Muscle layer of duodenum (tissue), 2 donors: Measurements from ENCODE around the gene ENKD1.

ENCODE experiments used
- H3K27ac ChIP-seq: one replicate; pipeline ENCODE4 v1.7.0; 2013; ENCODE audit warnings: mild to moderate bottlenecking, low read length
- H3K27me3 ChIP-seq: one replicate; pipeline ENCODE4 v1.7.0; 2013; ENCODE audit warnings: low read depth, mild to moderate bottlenecking, control low read depth, low read length
- H3K36me3 ChIP-seq, 2 donors: one replicate each; pipeline ENCODE4 v1.7.0; 2013; ENCODE audit warnings: low read length in 2 of 2, control low read depth in 1 of 2, mild to moderate bottlenecking in 1 of 2; ENCODE audit not compliant: insufficient read depth in 2 of 2, control insufficient read depth in 1 of 2
- H3K4me1 ChIP-seq, 2 donors: one replicate each; pipeline ENCODE4 v1.7.0; 2013; ENCODE audit warnings: low read length in 2 of 2, mild to moderate bottlenecking in 2 of 2, control low read depth in 1 of 2, moderate library complexity in 1 of 2; ENCODE audit not compliant: insufficient read depth in 2 of 2, control insufficient read depth in 1 of 2
- H3K4me3 ChIP-seq, 2 donors: one replicate each; pipeline ENCODE4 v1.7.0; 2013; ENCODE audit warnings: low read length in 2 of 2, low read depth in 1 of 2, mild to moderate bottlenecking in 1 of 2
- H3K9me3 ChIP-seq, 2 donors: one replicate each; pipeline ENCODE4 v1.7.0; 2013; ENCODE audit warnings: low read length in 2 of 2, control low read depth in 1 of 2, mild to moderate bottlenecking in 1 of 2; ENCODE audit not compliant: control insufficient read depth in 1 of 2
- donor health status: healthy.

Gene ENKD1

GRCh38 chr16:67677712-67678111 lies 11.2 kb upstream of the ENKD1 start:
- Histone ChIP-seq H3K4me3 (no peak overlapping the region), H3K27ac (no peak overlapping the region), H3K9me3 (no peaks in the 10 kb centered on the region), H3K36me3 (no peaks in the 10 kb centered on the region), H3K27me3 (no peaks in the 10 kb centered on the region), H3K4me1 (peaks cover 9 to 11% of the 10 kb centered on the region in 2 donors)

DNA sequence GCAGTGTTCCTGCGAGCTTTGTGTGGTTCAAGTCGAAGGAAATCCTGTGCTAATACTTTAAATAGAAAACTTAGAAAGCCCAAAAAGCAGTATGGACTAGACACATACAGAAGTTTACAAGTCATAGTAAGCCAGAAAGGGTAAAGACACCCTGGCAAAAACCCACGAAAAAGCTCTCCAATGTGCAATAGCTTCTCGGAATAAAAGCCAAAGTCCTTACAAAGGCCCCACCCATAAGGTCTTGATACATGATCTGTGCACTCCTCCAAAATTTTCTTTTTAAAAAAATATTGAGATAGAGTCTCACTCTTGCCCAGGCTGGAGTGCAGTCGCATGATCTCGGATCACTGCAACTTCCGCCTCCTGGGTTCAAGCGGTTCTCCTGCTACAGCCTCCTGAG lies 10.4 kb upstream of the ENKD1 start:
- no peak overlapping the region for H3K27ac ChIP-seq
- H3K36me3 ChIP-seq: no peaks in the 10 kb centered on the region
- H3K9me3 ChIP-seq: no peaks in the 10 kb centered on the region
- H3K4me1 ChIP-seq: peaks cover 9 to 16% of the 10 kb centered on the region in 2 donors
- no peaks in the 10 kb centered on the region for H3K27me3 ChIP-seq
- H3K4me3 ChIP-seq: no peak overlapping the region

DNA sequence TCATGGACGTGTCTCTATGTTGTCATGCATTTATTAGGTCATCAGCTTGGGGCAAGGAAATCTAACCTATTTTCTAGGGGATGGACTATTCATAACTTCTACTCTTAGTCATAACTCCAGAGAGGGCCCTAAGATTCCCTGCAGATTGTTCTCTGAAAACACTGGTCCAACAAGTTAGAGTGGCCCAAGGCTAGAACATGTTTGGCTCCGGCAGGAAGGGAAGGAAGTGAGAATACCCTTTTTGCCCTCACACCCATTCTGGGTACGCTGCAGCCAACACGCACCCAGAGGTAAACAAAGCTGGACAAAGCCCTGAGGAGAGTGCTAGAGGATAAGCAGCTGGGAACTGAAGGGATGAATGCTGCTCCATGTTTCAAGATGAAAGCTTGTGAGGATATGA lies 10.0 kb upstream of the ENKD1 start:
- Histone ChIP-seq H3K27me3 (no peaks in the 10 kb centered on the region), H3K4me3 (no peak overlapping the region), H3K27ac (no peak overlapping the region), H3K4me1 (peaks cover 9 to 16% of the 10 kb centered on the region in 2 donors), H3K36me3 (no peaks in the 10 kb centered on the region), H3K9me3 (no peaks in the 10 kb centered on the region)

- H3K27ac ChIP-seq: no peak overlapping the region
- H3K4me1 ChIP-seq: peaks cover 9 to 16% of the 10 kb centered on the region in 2 donors
These were observed 9.4 kb upstream of the ENKD1 start for GRCh38 chr16:67675999-67676398.

GRCh38 chr16:67675579-67675935 lies 9.0 kb upstream of the ENKD1 start:
- Histone ChIP-seq H3K27me3 (no peaks in the 10 kb centered on the region), H3K9me3 (no peaks in the 10 kb centered on the region), H3K27ac (no peak overlapping the region), H3K36me3 (no peaks in the 10 kb centered on the region), H3K4me1 (peaks cover 9 to 16% of the 10 kb centered on the region in 2 donors), H3K4me3 (no peak overlapping the region)

More at GRCh38 chr16:67675999-67676398, 9.4 kb upstream of the ENKD1 start:
- Histone ChIP-seq H3K36me3 (no peaks in the 10 kb centered on the region), H3K9me3 (no peaks in the 10 kb centered on the region), H3K4me3 (no peak overlapping the region), H3K27me3 (no peaks in the 10 kb centered on the region)

GRCh38 chr16:67674851-67675578 lies 8.5 kb upstream of the ENKD1 start:
- no peak overlapping the region for H3K27ac ChIP-seq
- no peaks in the 10 kb centered on the region for H3K9me3 ChIP-seq
- no peaks in the 10 kb centered on the region for H3K36me3 ChIP-seq
- peaks cover 9 to 16% of the 10 kb centered on the region in 2 donors for H3K4me1 ChIP-seq
- no peaks in the 10 kb centered on the region for H3K27me3 ChIP-seq
- no peak overlapping the region for H3K4me3 ChIP-seq

DNA sequence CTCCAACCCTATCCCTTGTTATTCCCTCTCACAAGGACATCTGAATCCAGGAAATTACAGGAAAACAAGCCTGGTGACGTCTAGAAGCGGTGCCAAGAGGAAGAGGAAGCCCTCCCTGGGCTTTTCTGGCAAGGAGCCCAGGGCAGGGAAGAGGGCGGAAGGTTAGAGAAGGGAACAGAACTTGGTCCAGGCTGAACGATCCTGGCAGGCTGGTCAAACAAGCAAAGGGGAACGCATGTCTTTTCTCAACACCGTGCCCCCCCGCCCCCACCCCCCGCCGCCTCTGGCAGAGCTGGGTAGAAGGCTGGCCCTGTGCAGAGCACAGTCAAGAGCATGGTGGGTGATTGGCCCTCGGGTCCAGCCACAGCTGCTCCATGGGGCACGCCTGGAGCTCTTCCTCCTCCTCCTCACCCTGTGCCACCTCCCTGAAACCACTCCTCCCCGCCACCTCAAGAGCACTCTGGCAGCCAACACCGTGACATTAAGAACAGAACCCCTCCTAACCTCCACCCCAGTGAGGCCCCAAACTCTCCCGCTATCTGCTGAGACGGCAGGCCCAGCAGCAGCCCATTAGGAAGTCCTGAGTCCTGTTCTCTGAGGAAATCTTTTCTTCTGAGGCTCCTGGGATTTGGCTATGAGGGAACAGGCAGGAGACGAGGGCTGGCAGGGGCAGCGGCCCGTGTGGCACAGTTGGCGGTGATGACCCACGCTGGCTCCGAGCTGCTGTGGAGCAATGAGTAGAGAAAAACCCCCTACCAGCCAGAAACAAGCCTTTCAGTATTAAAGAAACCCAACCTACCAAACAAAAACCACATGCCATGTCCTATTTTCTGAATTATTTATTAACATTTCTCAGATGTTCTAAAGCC lies 7.4 kb upstream of the ENKD1 start:
- Histone ChIP-seq H3K4me1 (peaks cover 9 to 16% of the 10 kb centered on the region in 2 donors), H3K27me3 (no peaks in the 10 kb centered on the region), H3K9me3 (no peaks in the 10 kb centered on the region), H3K4me3 (no peak overlapping the region), H3K36me3 (no peaks in the 10 kb centered on the region), H3K27ac (peak overlapping the region; percentile 75)

- Histone ChIP-seq H3K4me1 (peaks cover 9 to 15% of the 10 kb centered on the region in 2 donors), H3K27me3 (no peaks in the 10 kb centered on the region), H3K4me3 (no peak overlapping the region), H3K27ac (peak overlapping the region; percentile 75), H3K9me3 (no peaks in the 10 kb centered on the region), H3K36me3 (no peaks in the 10 kb centered on the region)
These were observed 6.5 kb upstream of the ENKD1 start for GRCh38 chr16:67672739-67673662.

DNA sequence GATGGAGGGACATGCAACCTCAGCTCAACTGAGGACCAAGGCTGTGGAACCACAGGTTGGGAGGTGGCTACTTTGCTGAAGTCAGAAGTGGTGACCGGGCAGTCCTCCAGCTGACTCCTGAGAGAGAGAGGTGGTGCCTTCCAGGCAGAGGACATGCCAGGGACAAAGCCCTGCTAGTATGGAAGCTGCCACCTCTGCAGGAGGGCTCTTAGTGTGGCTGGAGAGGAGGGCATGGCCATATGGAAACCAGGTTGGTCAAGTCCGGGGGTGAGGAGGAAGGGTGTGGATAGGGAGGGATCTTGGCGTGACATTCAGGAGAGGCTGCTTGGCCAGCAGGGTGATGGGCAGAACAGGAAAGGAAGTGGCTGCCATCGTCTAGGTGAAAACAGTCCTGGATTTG lies 5.8 kb upstream of the ENKD1 start:
- Histone ChIP-seq H3K27me3 (no peaks in the 10 kb centered on the region), H3K4me3 (no peak overlapping the region), H3K9me3 (no peaks in the 10 kb centered on the region), H3K27ac (no peak overlapping the region), H3K4me1 (peaks cover 16 to 22% of the 10 kb centered on the region in 2 donors), H3K36me3 (no peaks in the 10 kb centered on the region)

- peaks cover 18 to 36% of the 10 kb centered on the region in 2 donors for H3K4me1 ChIP-seq
- no peak overlapping the region for H3K27ac ChIP-seq
- H3K9me3 ChIP-seq: no peaks in the 10 kb centered on the region
- H3K36me3 ChIP-seq: peaks cover 0 to 4% of the 10 kb centered on the region in 2 donors
- no peaks in the 10 kb centered on the region for H3K27me3 ChIP-seq
- H3K4me3 ChIP-seq: no peak overlapping the region
These were observed 3.0 kb upstream of the ENKD1 start for GRCh38 chr16:67669499-67670101.
